Glomerular visceral epithelial cell (primary cell): Measurements from ENCODE around the gene PLEKHB1.
"Not testable (repeated sequence)": the region's sequence is repeated elsewhere in the genome, so short reads cannot be mapped to it uniquely, and the experiment has no call there.

Experiments used
- DNase-seq: peaks from one replicate; pipeline ENCODE4 v3.0.0-alpha.2; 2016; ENCODE audit errors: extremely low spot score

PLEKHB1 gene

DNA sequence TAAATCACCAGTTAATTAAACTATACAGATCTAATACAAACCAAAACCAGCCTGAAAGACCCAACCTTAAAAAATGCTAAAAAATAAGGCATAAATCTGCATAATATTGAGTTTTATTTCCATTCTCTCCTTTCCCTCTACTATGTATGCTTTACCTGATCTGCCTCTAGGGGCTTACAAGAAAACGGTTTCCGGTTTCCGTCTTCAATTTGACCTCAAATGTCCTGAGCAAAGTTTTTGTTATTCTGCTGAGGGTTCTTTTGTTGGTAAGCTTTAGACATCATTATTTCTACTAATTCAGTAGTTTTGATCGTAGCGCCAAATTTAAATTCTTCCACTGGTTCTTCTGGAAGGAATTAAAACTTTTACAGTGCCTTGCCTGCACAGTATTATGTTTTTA is 30.2 kb downstream of the PLEKHB1 start:
- not testable (repeated sequence) for DNase-seq

DNA sequence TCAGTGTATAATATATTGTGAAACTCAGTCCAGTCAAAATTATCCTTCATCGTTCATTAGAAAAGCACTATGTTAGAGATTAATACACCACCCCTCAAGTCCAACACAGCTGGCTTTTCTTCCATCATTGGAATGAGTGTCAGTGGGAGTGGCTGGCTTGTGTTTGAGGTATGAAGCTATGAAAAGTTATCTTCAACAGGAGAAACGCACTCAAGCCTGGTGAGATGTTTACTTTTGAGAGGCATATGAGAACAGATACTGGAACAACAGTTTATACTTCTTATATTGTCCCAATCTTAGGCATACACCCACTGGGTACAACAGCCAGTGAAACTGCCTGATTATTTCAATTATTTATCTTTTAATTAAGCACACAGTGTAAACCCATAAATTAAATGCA is 34.3 kb downstream of the PLEKHB1 start:
- DNase-seq: no peak

GRCh38 chr11:73693899-73694525 is 47.6 kb downstream of the PLEKHB1 start:
- DNase-seq: no peak

- no peak for DNase-seq
Observed at GRCh38 chr11:73705053-73705452, 58.7 kb downstream of the PLEKHB1 start.

GRCh38 chr11:73710964-73711363 is 64.6 kb downstream of the PLEKHB1 start:
- no peak for DNase-seq
